GM19467 (cell line): ENCODE data around the gene PIAS1.

ENCODE experiments used
- ATAC-seq: cut with Tn5 transposase; IDR thresholded peaks from one replicate; pipeline ENCODE4 v1.9.1; 2021; ENCODE audit warnings: mild to moderate bottlenecking, moderate library complexity; ENCODE audit not compliant: unreplicated experiment

Gene PIAS1

GRCh38 chr15:68062214-68062613 is 8.1 kb downstream of the PIAS1 start:
- ATAC-seq: no peak

DNA sequence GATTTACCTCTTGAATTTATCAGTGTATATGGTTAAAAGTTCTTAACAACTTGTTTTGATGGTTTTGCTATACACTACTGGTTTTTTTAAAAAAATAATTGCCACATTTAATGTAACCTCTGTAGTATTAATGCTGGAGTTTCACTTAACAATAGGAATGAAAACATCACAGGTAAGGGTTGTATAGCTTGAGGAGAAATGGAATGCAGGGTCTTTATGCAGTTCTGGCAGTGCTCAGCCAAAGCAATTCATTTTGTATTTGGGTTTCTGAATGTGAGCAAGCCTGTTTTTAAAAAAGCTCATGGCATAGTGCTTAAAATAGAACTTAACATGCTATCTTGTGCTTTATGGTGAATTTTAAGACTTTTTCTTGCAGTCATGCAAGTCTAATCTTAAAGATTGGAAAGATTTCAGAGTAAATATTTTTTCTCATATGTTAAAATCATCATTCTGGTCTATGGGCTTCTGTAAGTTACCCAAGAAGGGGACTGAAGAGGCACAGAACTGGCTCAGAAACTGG is 8.9 kb downstream of the PIAS1 start:
- ATAC-seq: no peak

DNA sequence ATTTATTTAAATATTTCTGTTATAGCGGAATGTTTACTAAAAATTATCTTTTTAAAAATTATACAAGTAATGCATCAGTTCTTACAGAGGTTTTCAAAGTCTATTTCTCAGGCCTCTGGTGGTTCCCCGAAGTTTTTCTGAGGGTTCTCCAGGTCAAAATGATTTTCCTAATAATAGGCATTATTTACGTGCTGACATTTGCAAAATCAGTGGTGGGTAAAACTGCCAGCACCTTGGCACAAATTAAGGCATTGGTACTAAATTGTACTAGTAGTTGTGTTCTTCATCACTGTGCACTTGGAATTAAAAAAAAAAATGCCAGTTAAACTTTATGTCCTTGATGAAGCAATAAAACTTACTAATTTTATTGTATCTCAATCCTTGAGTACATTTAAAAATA is 9.5 kb downstream of the PIAS1 start:
- no peak for ATAC-seq

GRCh38 chr15:68073576-68074288 is 19.6 kb downstream of the PIAS1 start:
- ATAC-seq: no peak

GRCh38 chr15:68075764-68076385 is 21.8 kb downstream of the PIAS1 start:
- no peak for ATAC-seq

DNA sequence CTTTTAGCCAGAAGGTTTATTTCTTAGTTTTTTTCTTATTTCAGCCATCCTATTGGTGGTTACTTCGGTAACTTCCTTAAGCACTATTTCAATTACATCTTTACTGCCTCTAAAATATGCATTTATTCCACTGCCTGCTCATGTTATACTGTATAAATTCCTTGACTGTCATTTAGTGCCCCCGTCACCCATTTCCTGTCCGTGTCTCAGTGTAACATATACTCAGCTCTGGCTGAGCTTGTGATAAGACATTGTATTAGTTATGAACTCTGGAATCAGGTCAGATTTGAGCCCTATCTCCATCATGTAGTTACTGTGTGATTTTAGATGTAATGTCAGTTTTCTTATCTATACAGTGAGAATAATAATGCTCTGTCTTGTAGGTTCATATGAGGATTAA is 24.2 kb downstream of the PIAS1 start:
- ATAC-seq: no peak

- ATAC-seq: no peak
These were observed 26.2 kb downstream of the PIAS1 start for GRCh38 chr15:68080334-68080733.

DNA sequence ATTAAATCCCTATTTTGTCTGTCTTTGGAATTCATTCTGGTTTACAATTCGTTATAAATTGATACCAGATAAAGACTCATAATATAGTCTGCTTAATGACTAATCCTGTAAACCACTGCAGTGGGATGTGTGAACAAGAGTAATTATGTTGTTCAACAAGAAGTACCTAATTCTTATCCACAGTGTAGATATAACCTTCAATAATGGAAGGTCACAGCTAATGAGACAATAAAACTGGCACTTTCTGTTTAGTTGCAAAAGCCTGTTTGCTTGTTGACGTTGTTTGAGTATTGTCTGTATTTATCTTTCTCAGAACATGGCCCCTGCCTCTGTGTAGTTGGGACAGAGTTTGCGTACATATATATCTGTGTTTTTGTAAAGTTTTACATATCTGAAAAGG is 26.7 kb downstream of the PIAS1 start:
- ATAC-seq: no peak

DNA sequence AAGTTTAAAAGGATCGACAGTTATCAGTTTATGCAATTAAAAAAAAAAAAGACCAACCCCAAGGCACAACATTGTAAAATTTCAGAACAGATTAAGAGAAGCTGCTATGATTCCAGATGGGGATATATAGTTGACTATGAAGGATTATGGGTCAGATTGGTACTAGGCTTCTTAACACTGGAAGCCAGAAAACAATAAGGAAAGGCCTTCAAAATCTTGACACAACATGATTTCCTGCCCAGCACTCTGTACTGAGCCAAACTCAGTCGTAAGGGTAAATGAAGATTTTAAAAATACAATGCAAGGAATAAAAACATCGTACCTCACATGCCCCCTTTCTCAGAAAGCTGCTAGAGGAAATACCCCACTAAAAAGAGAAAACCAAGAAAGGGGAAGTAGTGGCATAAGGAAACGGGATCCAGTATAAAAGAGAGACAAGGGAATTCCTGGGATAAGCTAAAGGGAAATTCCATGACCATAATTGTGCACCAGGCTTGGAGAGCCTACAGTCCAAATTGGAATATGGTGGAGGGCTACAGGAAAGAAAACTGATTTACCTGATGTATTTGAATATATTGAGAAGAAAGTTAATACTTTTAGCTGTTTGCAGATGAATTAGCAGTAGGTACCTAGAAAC is 27.9 kb downstream of the PIAS1 start:
- ATAC-seq: no peak

DNA sequence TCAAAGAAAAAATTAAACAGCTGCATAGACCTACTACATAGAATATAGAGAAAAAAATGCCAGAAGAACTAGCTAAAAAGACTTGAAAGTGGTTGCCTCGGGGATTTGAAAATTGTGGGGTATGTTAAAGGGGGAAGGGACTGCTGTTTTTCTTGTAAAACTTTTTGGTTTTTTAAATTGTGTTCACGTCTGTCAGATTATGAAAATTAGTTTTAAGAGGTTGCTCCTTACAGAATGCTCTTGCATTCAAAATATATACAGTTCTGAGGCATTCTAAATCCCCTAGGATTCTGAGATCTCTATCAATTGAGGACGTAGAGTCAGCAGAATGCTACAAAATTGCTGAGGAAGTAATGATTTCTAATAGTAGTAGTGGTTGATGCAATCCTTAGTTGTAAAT is 28.6 kb downstream of the PIAS1 start:
- no peak for ATAC-seq

DNA sequence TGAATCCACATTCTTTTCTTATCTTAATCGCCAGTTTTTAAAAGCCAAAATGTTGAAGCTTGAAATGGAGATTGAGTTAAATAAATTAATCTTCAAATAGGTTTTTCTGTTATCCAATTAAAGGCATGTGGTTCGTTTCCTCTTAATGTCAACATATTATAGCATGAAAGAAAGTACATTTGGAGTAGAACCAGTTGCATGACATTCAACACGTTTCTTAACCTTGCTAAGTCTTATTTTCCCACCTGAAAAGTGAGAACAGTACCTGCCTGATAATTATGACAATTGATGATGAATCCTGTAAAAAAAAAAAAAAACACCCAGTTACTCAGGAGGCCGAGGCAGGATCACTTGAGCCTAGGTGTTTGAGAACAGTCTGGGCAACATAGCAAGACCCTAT is 29.3 kb downstream of the PIAS1 start:
- no peak for ATAC-seq

- ATAC-seq: no peak
These were observed 30.9 kb downstream of the PIAS1 start for GRCh38 chr15:68085052-68085451.

DNA sequence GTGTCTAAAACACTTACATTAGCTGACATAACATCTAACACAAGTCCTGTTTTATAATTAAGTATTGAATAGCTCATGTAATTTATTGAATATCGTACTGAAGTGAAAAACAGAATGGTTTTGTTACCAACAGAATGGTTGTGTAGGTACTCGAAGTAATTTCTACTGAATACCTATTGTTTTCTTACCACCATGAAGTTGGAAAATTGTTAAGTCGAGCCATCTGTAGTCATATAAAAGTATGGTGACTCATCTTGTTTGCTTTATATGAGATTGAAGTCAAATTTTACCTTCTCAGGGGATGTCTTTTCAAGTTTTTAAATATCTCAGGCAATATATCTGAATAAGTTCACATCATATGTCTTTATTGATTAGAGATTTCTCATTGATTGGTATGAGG is 37.6 kb downstream of the PIAS1 start:
- ATAC-seq: no peak

- ATAC-seq: no peak
These were observed 42.0 kb downstream of the PIAS1 start for GRCh38 chr15:68096099-68096498.

- ATAC-seq: no peak
These were observed 42.9 kb downstream of the PIAS1 start for GRCh38 chr15:68097029-68097428.

- no peak for ATAC-seq
These were observed 44.4 kb downstream of the PIAS1 start for GRCh38 chr15:68098465-68098864.

DNA sequence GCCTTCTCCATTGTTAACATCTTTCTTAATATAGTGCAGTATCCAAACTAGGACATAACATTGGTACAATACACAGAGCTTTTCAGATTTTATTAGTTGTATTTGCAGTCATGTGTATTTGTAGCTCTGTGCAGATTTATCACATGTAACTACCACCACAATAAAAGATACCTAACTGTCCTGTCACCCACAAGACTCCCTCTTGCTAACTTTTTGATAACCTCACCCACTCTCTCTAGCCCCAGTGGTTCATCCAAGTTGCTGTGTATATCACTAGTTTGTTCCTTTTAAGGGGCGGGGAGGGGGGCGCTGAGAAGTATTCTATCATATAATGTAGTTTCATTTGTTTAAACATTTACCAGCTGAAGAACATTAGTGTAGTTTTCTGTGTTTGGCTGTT is 46.1 kb downstream of the PIAS1 start:
- ATAC-seq: no peak

- no peak for ATAC-seq
These were observed 49.5 kb downstream of the PIAS1 start for GRCh38 chr15:68103603-68104002.

- no peak for ATAC-seq
These were observed 52.5 kb downstream of the PIAS1 start for GRCh38 chr15:68106656-68107055.

- no peak for ATAC-seq
These were observed 53.0 kb downstream of the PIAS1 start for GRCh38 chr15:68107142-68107541.

- ATAC-seq: no peak
These were observed 58.6 kb downstream of the PIAS1 start for GRCh38 chr15:68112706-68113105.

DNA sequence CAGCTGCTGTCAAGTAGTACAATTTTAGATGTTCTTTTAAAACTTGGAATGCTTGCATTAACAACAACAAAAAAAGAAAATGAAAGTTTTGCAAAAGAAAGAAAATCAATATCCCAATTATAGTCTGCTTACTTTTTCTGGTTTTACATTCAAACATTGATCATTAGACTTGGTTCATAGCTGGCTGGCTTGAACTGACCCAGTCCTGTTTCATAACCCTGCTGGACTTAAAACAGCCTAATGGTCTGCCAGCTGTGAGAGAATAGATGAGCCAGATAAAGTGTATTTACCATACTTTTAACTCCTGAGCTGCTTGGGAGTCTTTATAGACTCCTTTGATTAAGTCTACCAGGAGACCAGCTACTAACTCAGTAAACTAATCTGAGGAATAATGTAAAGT is 59.2 kb downstream of the PIAS1 start:
- no peak for ATAC-seq
